Measurements from ENCODE around the gene HLTF.

The HLTF gene

DNA sequence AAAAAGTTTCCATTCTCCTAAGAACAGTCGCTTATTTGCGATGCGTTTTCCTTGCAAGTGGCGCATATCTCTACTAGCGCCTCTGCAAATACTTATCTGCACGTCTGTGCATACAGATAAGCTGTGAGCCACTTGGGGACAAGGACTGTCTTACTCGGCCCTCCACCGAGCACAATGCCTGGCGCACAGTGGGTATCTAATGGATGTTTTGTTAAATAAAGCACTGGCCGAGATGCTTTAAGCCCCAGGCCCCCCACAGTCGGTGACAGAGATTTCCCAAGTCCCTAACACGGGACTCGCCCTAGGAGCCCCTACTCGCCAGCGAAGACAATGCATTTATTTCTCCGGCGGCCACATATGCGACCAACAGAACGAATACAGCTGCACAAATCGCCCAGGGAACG is 503 bp downstream of the HLTF start:
- Histone ChIP-seq H3K27me3 (ENCODE audit: insufficient read depth, low read length) (peaks cover 9% of the 10 kb centered on the region), H3K4me1 (ENCODE audit: insufficient read depth, low read length) (no peaks in the 10 kb centered on the region), H3K27ac (ENCODE audit: low read length) (no peak overlapping the region), H3K9ac (ENCODE audit: low read depth, low read length) (peak overlapping the region; percentile 77; the same call in 1 of the 2 replicates), H3K4me3 (ENCODE audit: low read length) (peak overlapping the region; percentile 78), H3K36me3 (ENCODE audit: insufficient read depth, low read depth, low read length) (peaks cover 24% of the 10 kb centered on the region), H3K9me3 (ENCODE audit: insufficient read depth, low read depth, low read length) (no peaks in the 10 kb centered on the region)

DNA sequence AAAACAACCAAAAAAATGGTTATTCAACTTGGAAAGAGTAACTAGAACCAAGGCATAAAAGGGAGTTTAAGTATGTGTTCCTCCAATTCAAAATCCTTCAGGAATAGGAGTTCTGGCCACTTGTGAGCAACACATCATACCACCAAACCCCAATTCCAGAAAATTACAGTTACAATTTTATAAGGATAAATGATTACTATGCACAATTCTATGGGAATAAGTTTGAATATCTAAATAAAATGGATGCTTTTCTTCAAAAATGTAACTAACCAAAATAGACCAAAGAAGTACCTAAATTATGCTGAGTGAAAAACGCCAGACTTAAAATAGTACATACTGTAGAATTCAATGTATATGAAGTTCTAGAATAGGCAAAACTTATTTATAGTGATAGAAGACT is 4.6 kb downstream of the HLTF start:
- peaks cover 26% of the 10 kb centered on the region for H3K36me3 ChIP-seq (ENCODE audit: insufficient read depth, low read depth, low read length)
- H3K9ac ChIP-seq (ENCODE audit: low read depth, low read length), result no peak overlapping the region
- peaks cover 2% of the 10 kb centered on the region for H3K27me3 ChIP-seq (ENCODE audit: insufficient read depth, low read length)
- H3K4me3 ChIP-seq (ENCODE audit: low read length), result no peak overlapping the region
- no peaks in the 10 kb centered on the region for H3K9me3 ChIP-seq (ENCODE audit: insufficient read depth, low read depth, low read length)
- no peaks in the 10 kb centered on the region for H3K4me1 ChIP-seq (ENCODE audit: insufficient read depth, low read length)
- no peak overlapping the region for H3K27ac ChIP-seq (ENCODE audit: low read length)

DNA sequence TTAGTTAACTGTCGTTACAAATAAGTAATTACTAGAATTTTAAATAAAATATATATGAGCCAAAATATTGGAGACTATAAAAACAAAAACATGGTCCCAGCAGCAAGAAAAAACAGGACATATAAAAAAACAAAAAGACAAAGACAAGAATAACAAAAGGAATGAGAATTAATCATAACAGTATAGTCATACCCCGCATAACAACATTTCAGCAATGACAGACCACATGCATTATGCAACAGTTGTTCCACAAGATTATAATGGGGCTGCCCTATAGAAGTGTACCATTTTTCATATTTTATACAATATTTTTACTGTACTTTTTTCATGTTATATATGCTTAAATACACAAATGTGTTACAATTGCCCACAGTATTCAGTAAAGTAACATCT is 5.6 kb downstream of the HLTF start:
- H3K27ac ChIP-seq (ENCODE audit: low read length), result no peak overlapping the region

DNA sequence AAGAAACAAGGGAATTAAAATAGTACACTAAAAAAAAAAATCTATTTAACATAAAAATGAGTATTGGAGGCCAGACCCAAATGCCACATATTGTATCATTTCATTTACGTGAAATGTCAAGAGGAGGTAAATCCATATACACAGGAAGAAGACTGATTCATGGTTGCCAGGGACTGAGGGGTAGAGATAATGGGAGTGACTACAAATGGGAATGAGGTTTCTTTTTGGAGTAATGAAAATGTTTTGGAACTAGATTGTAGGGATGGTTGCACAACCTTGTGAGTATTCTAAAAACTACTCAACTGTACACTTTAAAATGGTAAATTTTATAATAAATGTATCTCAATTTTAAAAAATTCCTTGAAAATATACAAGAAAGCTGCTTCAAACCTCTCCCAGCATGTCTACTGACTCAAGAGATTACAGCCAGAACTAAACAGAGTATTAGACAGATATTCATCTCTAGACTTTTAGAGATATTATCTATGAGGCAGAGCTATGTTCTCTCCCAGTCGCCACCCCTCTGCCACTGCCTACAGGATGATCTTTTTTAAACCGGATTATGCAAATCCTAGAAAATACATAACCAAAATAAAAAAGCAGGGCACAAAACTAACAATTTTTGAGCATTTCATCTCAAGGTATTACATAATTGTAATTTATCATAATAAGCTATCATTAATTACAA is 6.2 kb downstream of the HLTF start:
- H3K27ac ChIP-seq (ENCODE audit: low read length), result no peak overlapping the region
- no peaks in the 10 kb centered on the region for H3K27me3 ChIP-seq (ENCODE audit: insufficient read depth, low read length)
- H3K36me3 ChIP-seq (ENCODE audit: insufficient read depth, low read depth, low read length), result peaks cover 33% of the 10 kb centered on the region
- H3K4me3 ChIP-seq (ENCODE audit: low read length), result no peak overlapping the region
- H3K9me3 ChIP-seq (ENCODE audit: insufficient read depth, low read depth, low read length), result no peaks in the 10 kb centered on the region
- no peaks in the 10 kb centered on the region for H3K4me1 ChIP-seq (ENCODE audit: insufficient read depth, low read length)
- H3K9ac ChIP-seq (ENCODE audit: low read depth, low read length), result no peak overlapping the region

More for the DNA sequence above, 5.6 kb downstream of the HLTF start:
- no peak overlapping the region for H3K9ac ChIP-seq (ENCODE audit: low read depth, low read length)
- H3K36me3 ChIP-seq (ENCODE audit: insufficient read depth, low read depth, low read length), result peaks cover 27% of the 10 kb centered on the region
- H3K27me3 ChIP-seq (ENCODE audit: insufficient read depth, low read length), result no peaks in the 10 kb centered on the region
- no peaks in the 10 kb centered on the region for H3K4me1 ChIP-seq (ENCODE audit: insufficient read depth, low read length)
- H3K9me3 ChIP-seq (ENCODE audit: insufficient read depth, low read depth, low read length), result no peaks in the 10 kb centered on the region
- no peak overlapping the region for H3K4me3 ChIP-seq (ENCODE audit: low read length)

- Histone ChIP-seq H3K9ac (ENCODE audit: low read depth, low read length) (no peak overlapping the region), H3K27me3 (ENCODE audit: insufficient read depth, low read length) (no peaks in the 10 kb centered on the region), H3K4me3 (ENCODE audit: low read length) (no peak overlapping the region), H3K4me1 (ENCODE audit: insufficient read depth, low read length) (no peaks in the 10 kb centered on the region), H3K36me3 (ENCODE audit: insufficient read depth, low read depth, low read length) (peaks cover 40% of the 10 kb centered on the region), H3K27ac (ENCODE audit: low read length) (no peak overlapping the region), H3K9me3 (ENCODE audit: insufficient read depth, low read depth, low read length) (no peaks in the 10 kb centered on the region)
Measured at GRCh38 chr3:149077628-149078027, 8.7 kb downstream of the HLTF start.

- H3K36me3 ChIP-seq (ENCODE audit: insufficient read depth, low read depth, low read length), result peaks cover 96% of the 10 kb centered on the region
- no peaks in the 10 kb centered on the region for H3K4me1 ChIP-seq (ENCODE audit: insufficient read depth, low read length)
- no peak overlapping the region for H3K9ac ChIP-seq (ENCODE audit: low read depth, low read length)
- H3K4me3 ChIP-seq (ENCODE audit: low read length), result no peak overlapping the region
- no peaks in the 10 kb centered on the region for H3K9me3 ChIP-seq (ENCODE audit: insufficient read depth, low read depth, low read length)
- H3K27me3 ChIP-seq (ENCODE audit: insufficient read depth, low read length), result no peaks in the 10 kb centered on the region
- H3K27ac ChIP-seq (ENCODE audit: low read length), result no peak overlapping the region
Measured at GRCh38 chr3:149067883-149068282, 18.4 kb downstream of the HLTF start.

- Histone ChIP-seq H3K9ac (ENCODE audit: low read depth, low read length) (no peak overlapping the region), H3K36me3 (ENCODE audit: insufficient read depth, low read depth, low read length) (peaks cover 92% of the 10 kb centered on the region), H3K27ac (ENCODE audit: low read length) (no peak overlapping the region), H3K27me3 (ENCODE audit: insufficient read depth, low read length) (no peaks in the 10 kb centered on the region), H3K4me1 (ENCODE audit: insufficient read depth, low read length) (peaks cover 4% of the 10 kb centered on the region; the same call in 1 of the 2 replicates), H3K9me3 (ENCODE audit: insufficient read depth, low read depth, low read length) (no peaks in the 10 kb centered on the region), H3K4me3 (ENCODE audit: low read length) (no peak overlapping the region)
Measured at GRCh38 chr3:149061776-149062175, 24.6 kb downstream of the HLTF start.

- Histone ChIP-seq H3K9me3 (ENCODE audit: insufficient read depth, low read depth, low read length) (no peaks in the 10 kb centered on the region), H3K27ac (ENCODE audit: low read length) (no peak overlapping the region), H3K36me3 (ENCODE audit: insufficient read depth, low read depth, low read length) (peaks cover 87% of the 10 kb centered on the region), H3K4me1 (ENCODE audit: insufficient read depth, low read length) (peaks cover 4% of the 10 kb centered on the region; the same call in 1 of the 2 replicates), H3K9ac (ENCODE audit: low read depth, low read length) (no peak overlapping the region), H3K27me3 (ENCODE audit: insufficient read depth, low read length) (no peaks in the 10 kb centered on the region), H3K4me3 (ENCODE audit: low read length) (no peak overlapping the region)
Measured at GRCh38 chr3:149058602-149059001, 27.7 kb downstream of the HLTF start.

GRCh38 chr3:149058198-149058597 is 28.1 kb downstream of the HLTF start:
- H3K27ac ChIP-seq (ENCODE audit: low read length), result no peak overlapping the region
- H3K36me3 ChIP-seq (ENCODE audit: insufficient read depth, low read depth, low read length), result peaks cover 87% of the 10 kb centered on the region
- no peaks in the 10 kb centered on the region for H3K9me3 ChIP-seq (ENCODE audit: insufficient read depth, low read depth, low read length)
- no peaks in the 10 kb centered on the region for H3K27me3 ChIP-seq (ENCODE audit: insufficient read depth, low read length)
- H3K4me1 ChIP-seq (ENCODE audit: insufficient read depth, low read length), result peaks cover 4% of the 10 kb centered on the region; the same call in 1 of the 2 replicates
- H3K4me3 ChIP-seq (ENCODE audit: low read length), result no peak overlapping the region
- no peak overlapping the region for H3K9ac ChIP-seq (ENCODE audit: low read depth, low read length)

DNA sequence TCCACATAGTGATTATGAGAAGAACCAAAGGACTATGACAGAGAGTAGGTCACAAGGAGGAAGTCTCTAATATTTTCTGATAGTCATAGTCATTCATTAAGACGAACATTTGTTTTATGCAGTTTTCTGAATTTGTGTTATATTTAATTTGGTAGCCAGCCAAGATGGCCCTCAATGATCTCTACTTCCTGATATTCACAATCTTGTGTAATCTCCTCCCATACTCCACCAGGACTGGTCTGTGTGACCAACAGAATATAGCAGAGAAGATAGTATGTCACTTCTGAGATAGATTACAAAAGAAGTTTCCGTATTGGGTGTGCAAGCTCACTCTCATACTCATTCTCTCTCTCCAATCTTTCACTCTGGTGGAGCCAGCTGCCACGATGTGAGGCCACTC is 30.8 kb downstream of the HLTF start:
- Histone ChIP-seq H3K9me3 (ENCODE audit: insufficient read depth, low read depth, low read length) (no peaks in the 10 kb centered on the region), H3K4me3 (ENCODE audit: low read length) (no peak overlapping the region), H3K4me1 (ENCODE audit: insufficient read depth, low read length) (peaks cover 4% of the 10 kb centered on the region; the same call in 1 of the 2 replicates), H3K27ac (ENCODE audit: low read length) (no peak overlapping the region), H3K27me3 (ENCODE audit: insufficient read depth, low read length) (no peaks in the 10 kb centered on the region), H3K9ac (ENCODE audit: low read depth, low read length) (no peak overlapping the region), H3K36me3 (ENCODE audit: insufficient read depth, low read depth, low read length) (peaks cover 86% of the 10 kb centered on the region)

- peaks cover 93% of the 10 kb centered on the region for H3K36me3 ChIP-seq (ENCODE audit: insufficient read depth, low read depth, low read length)
- no peaks in the 10 kb centered on the region for H3K9me3 ChIP-seq (ENCODE audit: insufficient read depth, low read depth, low read length)
- no peaks in the 10 kb centered on the region for H3K4me1 ChIP-seq (ENCODE audit: insufficient read depth, low read length)
- no peak overlapping the region for H3K4me3 ChIP-seq (ENCODE audit: low read length)
- H3K27me3 ChIP-seq (ENCODE audit: insufficient read depth, low read length), result no peaks in the 10 kb centered on the region
- H3K27ac ChIP-seq (ENCODE audit: low read length), result no peak overlapping the region
- no peak overlapping the region for H3K9ac ChIP-seq (ENCODE audit: low read depth, low read length)
Measured at GRCh38 chr3:149044339-149045083, 41.8 kb downstream of the HLTF start.

- no peaks in the 10 kb centered on the region for H3K9me3 ChIP-seq (ENCODE audit: insufficient read depth, low read depth, low read length)
- H3K9ac ChIP-seq (ENCODE audit: low read depth, low read length), result no peak overlapping the region
- H3K27me3 ChIP-seq (ENCODE audit: insufficient read depth, low read length), result no peaks in the 10 kb centered on the region
- no peak overlapping the region for H3K27ac ChIP-seq (ENCODE audit: low read length)
- no peak overlapping the region for H3K4me3 ChIP-seq (ENCODE audit: low read length)
- peaks cover 93% of the 10 kb centered on the region for H3K36me3 ChIP-seq (ENCODE audit: insufficient read depth, low read depth, low read length)
- H3K4me1 ChIP-seq (ENCODE audit: insufficient read depth, low read length), result no peaks in the 10 kb centered on the region
Measured at GRCh38 chr3:149042789-149043386, 43.4 kb downstream of the HLTF start.

All from iPS-20b (cell line).